GM19452 (cell line): ENCODE results near the gene TRIP13.
"Not testable (repeated sequence)": the region's sequence is repeated elsewhere in the genome, so short reads cannot be mapped to it uniquely, and the experiment has no call there.

Source experiments
- ATAC-seq: cut with Tn5 transposase; IDR thresholded peaks from one replicate; pipeline ENCODE4 v1.9.1; 2021; ENCODE audit not compliant: unreplicated experiment

TRIP13 gene

GRCh38 chr5:934381-934967 lies 41.8 kb downstream of the TRIP13 start:
- not testable (repeated sequence) for ATAC-seq

GRCh38 chr5:935510-936084 lies 42.9 kb downstream of the TRIP13 start:
- ATAC-seq, result no peak

- no peak for ATAC-seq
These were observed 43.8 kb downstream of the TRIP13 start for GRCh38 chr5:936149-937144.

- no peak for ATAC-seq
These were observed 44.7 kb downstream of the TRIP13 start for GRCh38 chr5:937151-937924.

- no peak for ATAC-seq
These were observed 46.7 kb downstream of the TRIP13 start for GRCh38 chr5:939368-939767.

- ATAC-seq, result not testable (repeated sequence)
These were observed 48.1 kb downstream of the TRIP13 start for GRCh38 chr5:940741-941140.

GRCh38 chr5:943201-943917 lies 50.7 kb downstream of the TRIP13 start:
- no peak for ATAC-seq

GRCh38 chr5:943918-944620 lies 51.4 kb downstream of the TRIP13 start:
- no peak for ATAC-seq

- ATAC-seq, result no peak
These were observed 51.9 kb downstream of the TRIP13 start for GRCh38 chr5:944621-944927.

GRCh38 chr5:944992-945685 lies 52.5 kb downstream of the TRIP13 start:
- no peak for ATAC-seq

- ATAC-seq, result no peak
These were observed 53.2 kb downstream of the TRIP13 start for GRCh38 chr5:945691-946551.

GRCh38 chr5:946720-947625 lies 54.3 kb downstream of the TRIP13 start:
- ATAC-seq, result no peak

GRCh38 chr5:947626-948471 lies 55.2 kb downstream of the TRIP13 start:
- no peak for ATAC-seq

- no peak for ATAC-seq
These were observed 56.0 kb downstream of the TRIP13 start for GRCh38 chr5:948472-949274.

- ATAC-seq, result no peak
These were observed 56.5 kb downstream of the TRIP13 start for GRCh38 chr5:949275-949543.
